ENCODE data around the gene SLC27A4.

The SLC27A4 gene

DNA sequence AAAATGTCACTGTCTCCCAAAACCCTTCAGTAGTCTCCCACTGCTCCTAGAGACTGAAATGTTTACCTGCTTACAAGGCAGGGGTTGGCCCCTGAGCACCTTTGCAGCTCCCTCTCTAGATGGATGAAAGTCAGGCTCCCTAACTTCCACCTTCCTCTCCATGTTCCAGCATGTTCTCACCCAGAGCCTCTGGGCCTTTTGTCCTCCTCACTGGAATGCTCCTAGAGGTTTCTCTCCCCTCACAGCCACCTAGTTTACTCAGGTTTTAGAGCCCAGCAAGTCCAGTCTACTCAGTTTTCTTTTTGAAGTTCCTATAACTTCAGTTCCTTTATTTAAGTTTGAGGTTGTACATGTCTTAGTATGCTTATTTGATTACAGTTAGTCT is 30.0 kb downstream of the SLC27A4 start:
- H3K27me3 ChIP-seq (ENCODE audit: low read depth, low read length), result no peaks in the 10 kb centered on the region
- H3K4me3 ChIP-seq (ENCODE audit: low read depth in 1 of 2, low read length in 2 of 2), result peak overlapping the region; percentile 89 to 92
- peaks cover 4 to 11% of the 10 kb centered on the region in 2 donors for H3K36me3 ChIP-seq (ENCODE audit: control insufficient read depth in 1 of 2, insufficient read depth in 2 of 2, low read length in 2 of 2)
- peak overlapping the region; percentile 95 for H3K27ac ChIP-seq (ENCODE audit: low read length)
- H3K4me1 ChIP-seq (ENCODE audit: control insufficient read depth in 1 of 2, insufficient read depth in 2 of 2, low read length in 2 of 2), result peaks cover 7 to 29% of the 10 kb centered on the region in 2 donors
- H3K9me3 ChIP-seq (ENCODE audit: control insufficient read depth in 1 of 2, low read length in 2 of 2), result no peaks in the 10 kb centered on the region

DNA sequence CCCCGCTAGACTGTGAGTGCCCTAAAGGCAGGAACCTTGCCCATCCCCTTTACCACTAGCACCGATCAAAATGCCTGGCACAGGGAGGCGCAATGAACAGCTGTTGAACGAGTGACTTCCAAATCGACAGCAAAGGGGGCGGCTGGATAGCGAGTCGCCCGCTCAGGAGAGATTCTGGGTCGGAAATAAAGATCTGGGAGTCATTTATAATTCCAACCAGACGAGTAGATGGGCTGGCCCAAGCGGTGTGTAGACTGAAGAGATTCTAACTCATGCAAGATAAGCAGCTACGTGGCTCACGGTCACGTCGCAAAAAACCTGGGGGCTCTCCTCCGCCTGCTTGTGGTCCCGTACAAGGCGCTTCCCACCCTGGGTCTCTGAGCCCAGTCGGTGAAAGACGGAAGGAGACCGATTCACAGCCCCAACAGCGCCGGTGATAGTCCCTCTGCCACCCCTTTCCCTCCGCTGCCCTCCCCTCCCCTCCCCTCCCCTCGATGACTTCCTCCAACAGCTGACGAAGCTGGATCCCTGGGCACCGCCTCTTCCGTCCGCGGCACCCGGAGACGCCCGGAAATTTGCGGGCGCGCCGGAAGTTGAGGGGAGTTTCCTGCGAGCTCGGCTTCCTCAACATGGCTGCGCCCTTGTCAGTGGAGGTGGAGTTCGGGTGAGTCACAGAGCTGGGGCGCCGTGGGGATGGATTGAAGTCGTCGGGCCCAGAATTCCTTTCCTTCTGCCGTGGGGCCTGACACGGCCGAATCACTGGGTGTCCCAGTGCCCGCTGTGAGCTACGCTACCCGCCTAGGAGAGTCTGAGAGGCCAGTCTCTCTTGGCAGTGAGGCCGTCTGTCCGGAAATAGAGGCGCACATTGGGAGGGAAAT is 30.7 kb downstream of the SLC27A4 start, which contains the start of gene URM1:
Gene URM1, plus strand, starts transcription at position 623 of the 878 bp plus-strand sequence. Its CDS starts 7 bp downstream, at position 630.
- Histone ChIP-seq H3K4me1 (ENCODE audit: control insufficient read depth in 1 of 2, insufficient read depth in 2 of 2, low read length in 2 of 2) (peaks cover 5 to 33% of the 10 kb centered on the region in 2 donors), H3K9me3 (ENCODE audit: control insufficient read depth in 1 of 2, low read length in 2 of 2) (no peaks in the 10 kb centered on the region), H3K4me3 (ENCODE audit: low read depth in 1 of 2, low read length in 2 of 2) (peak within 1 kb of the TSS; percentile 89 to 92), H3K27me3 (ENCODE audit: low read depth, low read length) (no peaks in the 10 kb centered on the region), H3K36me3 (ENCODE audit: control insufficient read depth in 1 of 2, insufficient read depth in 2 of 2, low read length in 2 of 2) (peaks cover 4 to 11% of the 10 kb centered on the region in 2 donors), H3K27ac (ENCODE audit: low read length) (peak within 1 kb of the TSS; percentile 95)

DNA sequence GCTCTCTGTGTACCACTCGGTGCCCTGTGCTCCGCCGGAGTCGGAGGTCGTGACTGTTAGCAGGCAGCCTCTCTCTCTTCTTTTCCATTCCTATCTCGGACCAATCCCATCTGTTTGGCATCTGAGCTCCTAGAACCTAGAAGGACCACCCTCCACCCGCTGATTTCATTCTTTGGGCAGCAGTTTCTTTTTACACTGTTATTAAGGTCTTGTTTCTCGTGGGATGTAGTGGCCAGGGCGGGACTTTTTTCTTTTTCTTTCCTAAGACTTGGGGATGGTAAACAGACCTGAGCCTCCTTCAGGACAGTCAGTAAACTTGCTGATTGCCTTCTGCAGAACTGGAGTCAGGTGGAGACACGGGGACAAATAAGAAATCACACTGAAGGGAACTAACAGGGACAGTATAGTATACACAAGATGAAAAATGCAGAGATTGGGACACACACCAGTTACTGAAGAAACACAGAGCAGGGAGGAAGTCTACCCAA is 31.3 kb downstream of the SLC27A4 start:
- H3K27ac ChIP-seq (ENCODE audit: low read length), result peak overlapping the region; percentile 95
- H3K9me3 ChIP-seq (ENCODE audit: control insufficient read depth in 1 of 2, low read length in 2 of 2), result no peaks in the 10 kb centered on the region
- peak overlapping the region; percentile 89 to 92 for H3K4me3 ChIP-seq (ENCODE audit: low read depth in 1 of 2, low read length in 2 of 2)
- H3K27me3 ChIP-seq (ENCODE audit: low read depth, low read length), result no peaks in the 10 kb centered on the region
- H3K4me1 ChIP-seq (ENCODE audit: control insufficient read depth in 1 of 2, insufficient read depth in 2 of 2, low read length in 2 of 2), result peaks cover 5 to 33% of the 10 kb centered on the region in 2 donors
- H3K36me3 ChIP-seq (ENCODE audit: control insufficient read depth in 1 of 2, insufficient read depth in 2 of 2, low read length in 2 of 2), result peaks cover 4 to 11% of the 10 kb centered on the region in 2 donors

DNA sequence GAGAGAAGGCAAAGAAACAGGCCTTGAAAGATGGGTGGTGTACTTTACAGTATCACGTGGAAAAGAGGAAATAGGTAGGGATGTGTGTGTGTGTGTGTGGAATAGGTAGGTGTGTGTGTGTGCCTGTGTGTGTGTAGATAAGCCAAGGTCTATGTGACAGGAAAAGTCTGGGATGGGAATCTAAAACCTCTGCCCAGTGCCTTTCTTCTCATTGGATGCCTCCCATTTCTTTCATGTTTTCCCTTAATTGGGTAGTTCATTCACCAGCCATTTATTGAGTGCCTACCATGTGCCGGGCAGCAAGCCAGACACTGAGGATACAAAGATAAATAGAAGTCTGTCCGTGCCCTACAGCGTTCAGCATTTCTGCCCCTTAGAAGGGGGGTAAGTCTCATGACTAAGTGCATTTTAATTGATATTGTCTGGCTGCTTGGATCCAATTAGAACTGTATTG is 31.9 kb downstream of the SLC27A4 start:
- Histone ChIP-seq H3K9me3 (ENCODE audit: control insufficient read depth in 1 of 2, low read length in 2 of 2) (no peaks in the 10 kb centered on the region), H3K27me3 (ENCODE audit: low read depth, low read length) (no peaks in the 10 kb centered on the region), H3K4me3 (ENCODE audit: low read depth in 1 of 2, low read length in 2 of 2) (peak overlapping the region; percentile 89 to 92), H3K27ac (ENCODE audit: low read length) (peak overlapping the region; percentile 95), H3K4me1 (ENCODE audit: control insufficient read depth in 1 of 2, insufficient read depth in 2 of 2, low read length in 2 of 2) (peaks cover 5 to 33% of the 10 kb centered on the region in 2 donors), H3K36me3 (ENCODE audit: control insufficient read depth in 1 of 2, insufficient read depth in 2 of 2, low read length in 2 of 2) (peaks cover 4 to 11% of the 10 kb centered on the region in 2 donors)

GRCh38 chr9:128372784-128373183 is 32.5 kb downstream of the SLC27A4 start:
- Histone ChIP-seq H3K27me3 (ENCODE audit: low read depth, low read length) (no peaks in the 10 kb centered on the region), H3K4me3 (ENCODE audit: low read depth in 1 of 2, low read length in 2 of 2) (peak overlapping the region in 1 of 2 donors; percentile 92), H3K9me3 (ENCODE audit: control insufficient read depth in 1 of 2, low read length in 2 of 2) (no peaks in the 10 kb centered on the region), H3K27ac (ENCODE audit: low read length) (peak overlapping the region; percentile 95), H3K4me1 (ENCODE audit: control insufficient read depth in 1 of 2, insufficient read depth in 2 of 2, low read length in 2 of 2) (peaks cover 5 to 33% of the 10 kb centered on the region in 2 donors), H3K36me3 (ENCODE audit: control insufficient read depth in 1 of 2, insufficient read depth in 2 of 2, low read length in 2 of 2) (peaks cover 6 to 12% of the 10 kb centered on the region in 2 donors)

DNA sequence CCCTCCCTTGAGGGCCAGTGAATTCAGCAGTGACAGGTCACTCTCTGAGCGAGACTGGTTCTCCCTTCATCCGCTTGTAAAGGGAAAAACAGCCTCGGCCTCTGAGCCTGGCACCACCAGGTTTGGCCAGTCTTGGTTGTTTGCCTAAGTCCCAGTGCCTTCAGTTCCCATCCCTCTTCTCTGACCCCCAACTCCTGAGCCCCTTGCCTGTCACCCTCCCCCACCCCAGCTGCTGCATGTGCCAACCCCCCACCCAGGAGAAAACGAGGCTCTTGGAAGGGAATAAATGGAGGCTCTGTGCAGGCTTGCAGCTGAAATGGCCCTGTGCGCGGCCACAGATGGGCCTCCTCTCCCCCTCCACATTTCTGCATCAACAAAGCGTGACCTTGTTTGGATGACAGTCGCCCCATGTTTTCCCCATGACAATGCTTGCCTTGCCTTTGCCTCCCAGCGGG is 33.9 kb downstream of the SLC27A4 start:
- Histone ChIP-seq H3K27ac (ENCODE audit: low read length) (no peak overlapping the region), H3K27me3 (ENCODE audit: low read depth, low read length) (no peaks in the 10 kb centered on the region), H3K4me3 (ENCODE audit: low read depth in 1 of 2, low read length in 2 of 2) (no peak overlapping the region), H3K36me3 (ENCODE audit: control insufficient read depth in 1 of 2, insufficient read depth in 2 of 2, low read length in 2 of 2) (peaks cover 8 to 25% of the 10 kb centered on the region in 2 donors), H3K4me1 (ENCODE audit: control insufficient read depth in 1 of 2, insufficient read depth in 2 of 2, low read length in 2 of 2) (peaks cover 5 to 33% of the 10 kb centered on the region in 2 donors), H3K9me3 (ENCODE audit: control insufficient read depth in 1 of 2, low read length in 2 of 2) (no peaks in the 10 kb centered on the region)

DNA sequence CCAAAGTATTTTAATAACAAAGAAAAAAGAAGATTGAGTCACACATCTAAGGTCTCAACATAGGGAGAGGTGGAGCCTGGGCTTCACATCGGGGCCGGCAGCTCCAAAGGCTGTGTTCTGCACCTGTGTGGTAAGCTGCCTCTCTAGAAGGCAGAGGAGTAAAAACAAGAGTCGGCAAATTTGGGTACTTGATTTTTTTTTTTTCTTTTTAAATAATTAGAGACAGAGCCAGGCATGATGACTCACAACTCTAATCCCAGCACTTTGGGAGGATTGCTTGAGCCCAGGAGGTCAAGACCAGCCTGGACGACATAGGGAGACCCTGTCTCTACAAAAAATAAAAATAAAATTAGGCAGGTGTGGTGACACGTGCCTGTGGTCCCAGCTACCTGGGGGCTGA is 35.5 kb downstream of the SLC27A4 start:
- H3K36me3 ChIP-seq (ENCODE audit: control insufficient read depth in 1 of 2, insufficient read depth in 2 of 2, low read length in 2 of 2), result peaks cover 8 to 30% of the 10 kb centered on the region in 2 donors
- H3K27ac ChIP-seq (ENCODE audit: low read length), result no peak overlapping the region
- no peaks in the 10 kb centered on the region for H3K9me3 ChIP-seq (ENCODE audit: control insufficient read depth in 1 of 2, low read length in 2 of 2)
- H3K4me3 ChIP-seq (ENCODE audit: low read depth in 1 of 2, low read length in 2 of 2), result no peak overlapping the region
- no peaks in the 10 kb centered on the region for H3K27me3 ChIP-seq (ENCODE audit: low read depth, low read length)
- peaks cover 0 to 28% of the 10 kb centered on the region in 2 donors for H3K4me1 ChIP-seq (ENCODE audit: control insufficient read depth in 1 of 2, insufficient read depth in 2 of 2, low read length in 2 of 2)

- H3K9me3 ChIP-seq (ENCODE audit: control insufficient read depth in 1 of 2, low read length in 2 of 2), result no peaks in the 10 kb centered on the region
- peaks cover 0 to 12% of the 10 kb centered on the region in 2 donors for H3K4me1 ChIP-seq (ENCODE audit: control insufficient read depth in 1 of 2, insufficient read depth in 2 of 2, low read length in 2 of 2)
- H3K27me3 ChIP-seq (ENCODE audit: low read depth, low read length), result no peaks in the 10 kb centered on the region
- peaks cover 15 to 59% of the 10 kb centered on the region in 2 donors for H3K36me3 ChIP-seq (ENCODE audit: control insufficient read depth in 1 of 2, insufficient read depth in 2 of 2, low read length in 2 of 2)
- no peak overlapping the region for H3K27ac ChIP-seq (ENCODE audit: low read length)
- H3K4me3 ChIP-seq (ENCODE audit: low read depth in 1 of 2, low read length in 2 of 2), result no peak overlapping the region
Measured at GRCh38 chr9:128382261-128382660, 41.9 kb downstream of the SLC27A4 start.

- no peaks in the 10 kb centered on the region for H3K27me3 ChIP-seq (ENCODE audit: low read depth, low read length)
- no peak overlapping the region for H3K27ac ChIP-seq (ENCODE audit: low read length)
- H3K4me3 ChIP-seq (ENCODE audit: low read depth in 1 of 2, low read length in 2 of 2), result no peak overlapping the region
- no peaks in the 10 kb centered on the region for H3K9me3 ChIP-seq (ENCODE audit: control insufficient read depth in 1 of 2, low read length in 2 of 2)
- peaks cover 0 to 12% of the 10 kb centered on the region in 2 donors for H3K4me1 ChIP-seq (ENCODE audit: control insufficient read depth in 1 of 2, insufficient read depth in 2 of 2, low read length in 2 of 2)
- H3K36me3 ChIP-seq (ENCODE audit: control insufficient read depth in 1 of 2, insufficient read depth in 2 of 2, low read length in 2 of 2), result peaks cover 20 to 64% of the 10 kb centered on the region in 2 donors
Measured at GRCh38 chr9:128383007-128383753, 42.9 kb downstream of the SLC27A4 start.

- Histone ChIP-seq H3K27me3 (ENCODE audit: low read depth, low read length) (no peaks in the 10 kb centered on the region), H3K4me1 (ENCODE audit: control insufficient read depth in 1 of 2, insufficient read depth in 2 of 2, low read length in 2 of 2) (peaks cover 0 to 12% of the 10 kb centered on the region in 2 donors), H3K9me3 (ENCODE audit: control insufficient read depth in 1 of 2, low read length in 2 of 2) (no peaks in the 10 kb centered on the region), H3K36me3 (ENCODE audit: control insufficient read depth in 1 of 2, insufficient read depth in 2 of 2, low read length in 2 of 2) (peaks cover 26 to 66% of the 10 kb centered on the region in 2 donors), H3K4me3 (ENCODE audit: low read depth in 1 of 2, low read length in 2 of 2) (no peak overlapping the region), H3K27ac (ENCODE audit: low read length) (no peak overlapping the region)
Measured at GRCh38 chr9:128383791-128384190, 43.5 kb downstream of the SLC27A4 start.

Measured in muscle layer of duodenum (tissue), 2 donors.